ENCODE results near the gene ZBTB42. TPM values are rescaled to one million over a fixed set of nuclear protein-coding genes. Genes with fewer than 3 reads are reported as not detected.

The ZBTB42 gene
- total and polyA plus RNA-seq, 2 donors (not counting 3 experiments of a cell fraction or from before 2014, with no cell fraction given), result 3.1 to 3.8 TPM

DNA sequence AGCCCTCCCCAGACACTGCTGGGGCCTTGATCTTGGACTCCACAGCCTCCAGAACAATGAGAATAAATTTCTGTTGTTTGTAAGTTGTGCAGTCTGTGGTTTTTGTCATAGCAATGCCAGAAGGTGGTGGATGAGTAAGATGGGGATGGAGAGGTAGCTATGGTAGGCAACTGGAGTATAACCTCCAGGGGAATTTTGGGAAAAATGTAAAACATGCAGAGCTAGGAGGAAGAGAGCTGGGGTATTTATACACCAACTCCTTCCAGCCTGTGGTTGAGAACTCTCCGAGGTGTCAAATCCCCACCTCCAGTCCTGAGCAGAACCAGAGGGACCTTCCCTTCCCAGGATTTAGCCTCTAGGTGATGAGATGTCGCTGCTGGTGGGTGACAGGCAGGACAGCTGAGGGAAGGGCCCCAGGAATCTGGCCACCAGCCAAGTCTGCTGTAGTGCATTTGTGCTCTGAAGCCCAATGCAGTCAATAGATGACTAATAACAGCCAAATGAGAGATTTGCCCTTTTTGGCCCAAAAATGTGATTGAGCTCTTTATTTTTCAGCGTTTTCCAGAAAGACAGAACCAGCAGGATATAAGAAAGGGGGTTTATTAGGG is 45.0 kb downstream of the ZBTB42 start:
- FAIRE-seq, result no peak
- no peak for TF ChIP-seq FOS (IDR thresholded peaks at IDR 0.05; ENCODE audit: borderline replicate concordance, insufficient read depth, low read length)
- no peak for TF ChIP-seq GATA2 (IDR thresholded peaks at IDR 0.05; ENCODE audit: insufficient read depth, insufficient read length, low read depth, low read length)
- TF ChIP-seq POLR2A (IDR thresholded peaks at IDR 0.05; ENCODE audit: low read depth, low read length), result no peak
- TF ChIP-seq, protein P1, sequence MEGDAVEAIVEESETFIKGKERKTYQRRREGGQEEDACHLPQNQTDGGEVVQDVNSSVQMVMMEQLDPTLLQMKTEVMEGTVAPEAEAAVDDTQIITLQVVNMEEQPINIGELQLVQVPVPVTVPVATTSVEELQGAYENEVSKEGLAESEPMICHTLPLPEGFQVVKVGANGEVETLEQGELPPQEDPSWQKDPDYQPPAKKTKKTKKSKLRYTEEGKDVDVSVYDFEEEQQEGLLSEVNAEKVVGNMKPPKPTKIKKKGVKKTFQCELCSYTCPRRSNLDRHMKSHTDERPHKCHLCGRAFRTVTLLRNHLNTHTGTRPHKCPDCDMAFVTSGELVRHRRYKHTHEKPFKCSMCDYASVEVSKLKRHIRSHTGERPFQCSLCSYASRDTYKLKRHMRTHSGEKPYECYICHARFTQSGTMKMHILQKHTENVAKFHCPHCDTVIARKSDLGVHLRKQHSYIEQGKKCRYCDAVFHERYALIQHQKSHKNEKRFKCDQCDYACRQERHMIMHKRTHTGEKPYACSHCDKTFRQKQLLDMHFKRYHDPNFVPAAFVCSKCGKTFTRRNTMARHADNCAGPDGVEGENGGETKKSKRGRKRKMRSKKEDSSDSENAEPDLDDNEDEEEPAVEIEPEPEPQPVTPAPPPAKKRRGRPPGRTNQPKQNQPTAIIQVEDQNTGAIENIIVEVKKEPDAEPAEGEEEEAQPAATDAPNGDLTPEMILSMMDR (IDR thresholded peaks at IDR 0.05; ENCODE audit: extremely low read depth in 1 of 2, insufficient read depth in 1 of 2, low read depth in 1 of 2, low read length in 2 of 2), result no peak
- no peak for TF ChIP-seq JUN (IDR thresholded peaks at IDR 0.05; ENCODE audit: borderline replicate concordance, insufficient read depth, insufficient read length, low read depth)
- TF ChIP-seq MYC (IDR thresholded peaks at IDR 0.05; ENCODE audit: low read depth, low read length), result no peak
- POLR2A ChIA-PET, result no interaction called here

More for the DNA sequence above, 45.0 kb downstream of the ZBTB42 start:
- no TSS peak for BruUV-seq (replicated peaks)
- H4K20me1 ChIP-seq (replicated peaks; ENCODE audit: control insufficient read depth, extremely low read depth, insufficient read depth, low read length), result no peaks in the 10 kb centered on the region
- H3K4me3 ChIP-seq (replicated peaks in 1 of 3; ENCODE audit: insufficient read depth in 1 of 3, low read depth in 1 of 3, low read length in 3 of 3), result no peak overlapping the region
- H3K4me2 ChIP-seq (ENCODE audit: insufficient read depth, low read length), result no peak overlapping the region
- CTCF ChIA-PET, result interaction anchor here (1.1 to 1.4 kb wide), 2 partner anchors 17 to 19 kb away, joined by 3 read pairs; no protein-coding TSS in a partner anchor
- peaks cover 45 to 55% of the 10 kb centered on the region in 2 experiments for H3K27me3 ChIP-seq (ENCODE audit: control insufficient read depth in 2 of 2, insufficient read depth in 2 of 2, low read length in 2 of 2)
- H3K9ac ChIP-seq (replicated peaks; ENCODE audit: extremely low read depth, insufficient read depth, low read length), result no peak overlapping the region
- H3K4me1 ChIP-seq (ENCODE audit: control insufficient read depth, extremely low read depth, insufficient read depth, low read length), result no peaks in the 10 kb centered on the region
- intact Hi-C loops (cut with micrococcal nuclease) (no loop called here), dilution Hi-C loops (cut with MboI; ENCODE audit: extremely low pct_ligation_motif_present, low sequenced_read_pairs) (no loop called here)
- H3K27ac ChIP-seq (ENCODE audit: insufficient read depth, low read depth, low read length), result no peak overlapping the region
- no peak for DNase-seq (ENCODE audit: low read depth, low spot score)
- H3K9me1 ChIP-seq (replicated peaks; ENCODE audit: control insufficient read depth, extremely low read depth, insufficient read depth, low read length), result no peaks in the 10 kb centered on the region
- no peaks in the 10 kb centered on the region for H3K9me3 ChIP-seq (replicated peaks; ENCODE audit: control insufficient read depth, insufficient read depth, low read length)
- H2AFZ ChIP-seq (ENCODE audit: low read depth, low read length), result no peak overlapping the region
- H3K79me2 ChIP-seq (ENCODE audit: control insufficient read depth, insufficient read depth, low read length), result no peaks in the 10 kb centered on the region
- no peaks in the 10 kb centered on the region for H3K36me3 ChIP-seq (ENCODE audit: control insufficient read depth in 2 of 2, extremely low read depth in 1 of 2, insufficient read depth in 2 of 2, low read length in 2 of 2)
